ENCODE measurements around the gene RASSF5. TPM values are rescaled to one million over a fixed set of nuclear protein-coding genes. Genes with fewer than 3 reads are reported as not detected.

The RASSF5 gene
- total RNA-seq, 1 donor from 2014 or later, result 28.5 TPM

DNA sequence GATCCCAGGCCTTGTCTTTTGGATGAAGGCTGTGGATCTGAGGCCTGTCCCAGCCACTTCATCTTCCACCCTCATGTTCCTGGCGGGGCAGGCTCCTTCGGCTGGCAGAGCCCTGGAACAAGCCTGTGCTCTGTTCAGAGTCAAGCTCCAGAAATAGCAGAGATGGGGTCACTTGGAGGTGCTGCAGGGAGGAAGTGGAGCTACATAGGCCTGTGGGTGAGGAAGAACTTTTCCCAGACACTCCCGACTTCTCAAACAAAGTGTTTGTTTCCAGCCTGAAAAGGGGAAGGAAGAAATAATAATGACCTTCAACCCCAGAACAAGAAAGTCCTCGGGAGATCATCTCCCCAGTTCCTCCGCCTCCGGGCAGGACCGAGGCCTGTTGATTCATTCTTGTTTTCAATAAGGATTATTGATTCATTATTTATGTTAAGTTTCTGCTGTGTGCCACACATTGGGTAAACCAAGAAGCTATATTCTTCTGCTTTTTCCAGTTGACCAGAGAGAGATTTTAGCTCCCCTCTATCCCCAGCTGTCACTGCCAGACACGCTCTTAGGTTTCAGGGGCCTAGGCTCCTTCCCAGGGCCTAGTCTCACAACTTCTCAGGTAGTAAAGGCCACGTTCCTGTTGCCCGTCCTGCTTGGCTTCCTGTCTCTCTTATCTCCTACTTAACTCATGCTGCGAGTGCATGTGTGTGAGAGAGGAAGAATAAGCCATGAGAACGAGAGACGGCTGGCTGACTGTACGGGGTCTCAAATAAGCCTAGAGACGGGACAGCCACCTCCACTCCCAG is 20.1 kb upstream of the RASSF5 start:
- intact Hi-C loops (cut with DNase I), result no loop called here
- Histone ChIP-seq H3K4me1 (peaks cover 11% of the 10 kb centered on the region), H3K27me3 (no peaks in the 10 kb centered on the region), H3K4me3 (no peak overlapping the region), H3K36me3 (peaks cover 0 to 7% of the 10 kb centered on the region in 2 donors), H3K27ac (no peak overlapping the region), H3K9me3 (no peaks in the 10 kb centered on the region)
- no peak for DNase-seq (ENCODE audit: extremely low spot score in 2 of 2)
- no peak for TF ChIP-seq POLR2AphosphoS5 (IDR thresholded peaks at IDR 0.05; ENCODE audit: insufficient read depth in 1 of 2, low read depth in 1 of 2)
- no peak for TF ChIP-seq CTCF (IDR thresholded peaks at IDR 0.05)
- no peak for TF ChIP-seq POLR2A (IDR thresholded peaks at IDR 0.05)

DNA sequence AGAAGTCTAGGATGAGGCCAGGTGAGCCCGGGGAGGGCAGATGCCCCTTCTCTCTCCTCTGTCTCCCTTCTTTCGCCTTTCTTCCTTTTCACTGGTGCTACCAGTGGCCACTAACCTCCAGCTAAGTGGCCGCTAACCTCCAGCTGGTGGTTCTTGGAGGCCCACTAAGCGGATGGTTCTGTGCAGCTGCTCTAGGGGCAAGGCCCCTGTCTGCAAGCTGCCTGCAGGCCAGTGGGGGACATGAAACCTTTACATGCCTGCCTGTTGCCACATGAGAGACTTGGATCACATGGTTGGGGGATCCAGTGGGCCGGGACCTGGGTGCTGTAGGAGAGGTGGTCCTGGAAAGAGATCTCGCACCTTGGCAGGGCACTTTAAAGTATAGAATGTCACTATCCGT is 19.4 kb upstream of the RASSF5 start:
- no peak overlapping the region for H3K27ac ChIP-seq
- TF ChIP-seq POLR2AphosphoS5 (IDR thresholded peaks at IDR 0.05; ENCODE audit: insufficient read depth in 1 of 2, low read depth in 1 of 2) (no peak), CTCF (IDR thresholded peaks at IDR 0.05) (no peak), POLR2A (IDR thresholded peaks at IDR 0.05) (no peak)
- no peak overlapping the region for H3K4me3 ChIP-seq
- H3K4me1 ChIP-seq, result peaks cover 8% of the 10 kb centered on the region
- H3K36me3 ChIP-seq, result peaks cover 0 to 7% of the 10 kb centered on the region in 2 donors
- H3K9me3 ChIP-seq, result no peaks in the 10 kb centered on the region
- intact Hi-C loops (cut with DNase I), result no loop called here
- H3K27me3 ChIP-seq, result no peaks in the 10 kb centered on the region
- no peak for DNase-seq (ENCODE audit: extremely low spot score in 2 of 2)

DNA sequence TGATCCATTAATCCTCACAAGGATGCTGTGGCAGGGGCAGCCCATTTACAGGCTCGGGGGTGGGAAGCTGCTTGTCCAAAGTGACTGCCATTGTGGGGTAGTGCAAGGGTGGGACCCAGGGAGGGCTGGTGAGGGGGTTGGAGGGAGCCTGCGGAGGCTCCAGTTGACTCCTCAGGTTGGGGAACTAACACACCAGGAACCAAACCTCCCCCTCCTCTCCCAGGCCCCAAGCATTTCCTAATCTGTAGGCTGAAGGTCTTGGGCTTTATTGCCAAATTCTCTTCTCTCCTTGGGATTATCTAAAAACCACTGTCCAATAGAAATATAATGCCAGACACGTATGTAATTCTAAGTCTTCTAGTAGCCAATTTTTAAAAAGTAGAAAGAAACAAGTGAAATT is 18.9 kb upstream of the RASSF5 start:
- intact Hi-C loops (cut with DNase I), result no loop called here
- no peak overlapping the region for H3K27ac ChIP-seq
- H3K4me1 ChIP-seq, result peaks cover 8% of the 10 kb centered on the region
- H3K9me3 ChIP-seq, result no peaks in the 10 kb centered on the region
- TF ChIP-seq POLR2AphosphoS5 (IDR thresholded peaks at IDR 0.05; ENCODE audit: insufficient read depth in 1 of 2, low read depth in 1 of 2) (no peak), POLR2A (IDR thresholded peaks at IDR 0.05) (no peak), CTCF (IDR thresholded peaks at IDR 0.05) (no peak)
- H3K4me3 ChIP-seq, result no peak overlapping the region
- no peak for DNase-seq (ENCODE audit: extremely low spot score in 2 of 2)
- no peaks in the 10 kb centered on the region for H3K27me3 ChIP-seq
- peaks cover 0 to 7% of the 10 kb centered on the region in 2 donors for H3K36me3 ChIP-seq

DNA sequence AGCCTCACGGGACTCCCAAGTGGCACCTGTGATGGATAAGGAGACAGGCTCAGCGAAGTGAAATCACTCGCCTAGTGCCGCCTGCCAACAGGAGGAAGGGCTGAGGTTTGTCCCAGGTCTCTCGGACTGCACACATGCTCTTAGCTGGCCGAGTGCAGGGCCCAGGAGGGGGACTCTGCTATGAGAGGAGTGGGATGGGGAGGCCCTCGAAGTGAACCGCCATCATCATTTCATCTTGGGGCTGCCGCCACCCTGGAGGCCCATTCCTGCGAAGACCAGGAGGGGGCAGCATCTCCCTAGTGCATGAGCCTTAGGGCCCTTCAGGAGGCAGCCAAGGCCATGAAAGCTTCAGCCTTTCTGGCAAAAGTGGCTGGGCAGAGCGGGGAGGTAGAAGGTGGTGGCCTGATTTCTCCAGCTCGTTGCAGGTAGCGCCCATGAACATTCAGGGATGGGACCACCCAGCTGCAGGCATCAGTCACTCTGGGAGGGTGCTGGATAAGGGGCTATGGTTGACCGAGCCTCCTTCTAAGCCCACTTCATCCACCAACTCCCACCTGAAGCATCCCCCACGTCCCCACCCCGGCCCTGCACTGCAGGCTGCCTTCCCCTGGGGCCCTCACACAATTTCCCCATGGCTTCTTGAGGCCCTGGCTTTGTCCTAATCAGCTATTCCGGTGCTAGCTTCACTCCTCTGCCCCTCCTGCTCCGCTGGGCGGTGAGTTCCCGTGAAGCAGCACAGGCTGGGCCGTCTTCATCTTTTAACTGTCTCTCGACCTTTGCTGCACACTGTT is 17.2 kb upstream of the RASSF5 start:
- Histone ChIP-seq H3K27me3 (no peaks in the 10 kb centered on the region), H3K27ac (no peak overlapping the region), H3K4me1 (peaks cover 13% of the 10 kb centered on the region), H3K9me3 (no peaks in the 10 kb centered on the region), H3K4me3 (no peak overlapping the region), H3K36me3 (peaks cover 0 to 3% of the 10 kb centered on the region in 2 donors)
- intact Hi-C loops (cut with DNase I), result loop anchor here (5.0 kb wide), 1 partner anchor 92 kb away; no protein-coding TSS in a partner anchor
- TF ChIP-seq POLR2A (IDR thresholded peaks at IDR 0.05), result no peak
- TF ChIP-seq CTCF (IDR thresholded peaks at IDR 0.05), result peak; percentile 80 to 89 (median 89)
- DNase-seq (ENCODE audit: extremely low spot score in 2 of 2), result no peak
